HepG2 (cell line): ENCODE results near the gene MDM4. TPM values are rescaled to one million over a fixed set of nuclear protein-coding genes. Genes with fewer than 3 reads are reported as not detected.

ENCODE experiments used
- CAMTA2 ChIP-seq: sonication (generic); formaldehyde crosslinking; IDR thresholded peaks from 2 replicates; pipeline ENCODE4 v1.4.0; 2020; ENCODE audit warnings: mild to moderate bottlenecking, missing genetic modification reagents, borderline replicate concordance
- EEA1 ChIP-seq: sonication (generic); formaldehyde crosslinking; IDR thresholded peaks from 2 replicates; pipeline ENCODE4 v1.5.1; 2020; ENCODE audit warnings: mild to moderate bottlenecking, missing genetic modification reagents, borderline replicate concordance
- ETV5 ChIP-seq: IDR thresholded peaks from 2 replicates; pipeline ENCODE4 v1.6.1; 2018; ENCODE audit warnings: missing biosample characterization, missing genetic modification reagents, inconsistent platforms, borderline replicate concordance
- NR2F6 ChIP-seq, 2 experiments: IDR thresholded peaks; 2 replicates each; pipeline ENCODE4 v1.6.1; 2016; ENCODE audit warnings: antibody characterized with exemption in 1 of 2, mild to moderate bottlenecking in 1 of 2
- RBAK ChIP-seq: sonication (generic); formaldehyde crosslinking; IDR thresholded peaks from 2 replicates; pipeline ENCODE4 v1.5.1; 2020; ENCODE audit warnings: mild to moderate bottlenecking, missing genetic modification reagents
- REXO4 ChIP-seq: sonication (generic); formaldehyde crosslinking; IDR thresholded peaks from 2 replicates; pipeline ENCODE4 v1.8.0; 2022; ENCODE audit warnings: missing genetic modification reagents, mild to moderate bottlenecking, borderline replicate concordance
- SRSF9 ChIP-seq: fragments of 200-400 bp; formaldehyde crosslinking; IDR thresholded peaks from 2 replicates; pipeline ENCODE4 v1.6.1; 2018; ENCODE audit warnings: borderline replicate concordance, mild to moderate bottlenecking, low read depth, low read length; ENCODE audit not compliant: insufficient read depth, poor library complexity, severe bottlenecking
- TGIF2 ChIP-seq: IDR thresholded peaks from 2 replicates; pipeline ENCODE4 v1.6.1; 2016; ENCODE audit warnings: control low read depth, missing compliant biosample characterization
- ZNF281 ChIP-seq: sonication (generic); formaldehyde crosslinking; IDR thresholded peaks from 2 replicates; pipeline ENCODE4 v1.4.0; 2020; ENCODE audit warnings: missing genetic modification reagents, borderline replicate concordance
- ZNF362 ChIP-seq: sonication (generic); formaldehyde crosslinking; IDR thresholded peaks from 2 replicates; pipeline ENCODE4 v1.4.0; 2020; ENCODE audit warnings: missing genetic modification reagents, mild to moderate bottlenecking, borderline replicate concordance
- ZNF687 ChIP-seq: sonication (generic); formaldehyde crosslinking; IDR thresholded peaks from 2 replicates; pipeline ENCODE4 v1.5.1; 2020; ENCODE audit warnings: mild to moderate bottlenecking, missing genetic modification reagents, moderate library complexity
- ZSCAN22 ChIP-seq: sonication (generic); formaldehyde crosslinking; IDR thresholded peaks from 2 replicates; pipeline ENCODE4 v1.4.0; 2020; ENCODE audit warnings: mild to moderate bottlenecking, missing genetic modification reagents
- polyA plus RNA-seq, 8 experiments: library from polyadenylated mRNA; depleted of rRNA in 3 of 8; stranded (reverse) in 7 of 8; unstranded in 1 of 8; fragments of >200 nt; fragmentation: Illumina TruSeq in 4 of 8; extraction: Trizol in 4 of 8; gene quantifications; 2 replicates each; pipeline versions ENCODE4 v1.2.1 to v1.2.3, GENCODE V29; 2011 to 2016; ENCODE audit warnings: low read depth in 4 of 8, missing spikeins in 1 of 8, mixed read lengths in 1 of 8; ENCODE audit not compliant: insufficient read depth in 1 of 8
- total RNA-seq, 5 experiments: library from RNA; depleted of rRNA; stranded (reverse); fragments of >200 nt; fragmentation: Illumina TruSeq; extraction: Trizol; gene quantifications; 2 replicates each; pipeline ENCODE4 v1.2.3, GENCODE V29; 2016; ENCODE audit warnings: low read depth in 1 of 5

The MDM4 gene
- total and polyA plus RNA-seq, 2 of the 13 experiments (the other 11 are each of a cell fraction or from before 2014, with no cell fraction given): 14.9 to 19.0 TPM

- peak; percentile 61 for TF ChIP-seq ZNF281 (CRISPR knock-in tag)
- TF ChIP-seq TGIF2 (CRISPR knock-in tag): 0 out of 2 replicates have a peak, but pooled peaks have one; percentile 12
- 0 out of 2 replicates have a peak, but pooled peaks have one; percentile 28 for TF ChIP-seq REXO4 (CRISPR knock-in tag)
- no peak for TF ChIP-seq ZSCAN22 (CRISPR knock-in tag)
- no peak for TF ChIP-seq RBAK (CRISPR knock-in tag)
- no peak for TF ChIP-seq SRSF9
- TF ChIP-seq CAMTA2: no peak; the same call in 1 of the 2 replicates
- TF ChIP-seq ETV5 (CRISPR knock-in tag): 0 out of 2 replicates have a peak, but pooled peaks have one; percentile 11
- no peak for TF ChIP-seq EEA1
- TF ChIP-seq ZNF687 (CRISPR knock-in tag): no peak
- TF ChIP-seq NR2F6 (IDR thresholded peaks at IDR 0.05): 0 out of 2 replicates have a peak, but pooled peaks have one; percentile 13
- no peak for TF ChIP-seq NR2F6 (CRISPR knock-in tag; IDR thresholded peaks at IDR 0.05)
- peak; percentile 80 for TF ChIP-seq ZNF362 (CRISPR knock-in tag)
These were observed 22.3 kb upstream of the MDM4 start (continued) for GRCh38 chr1:204493984-204494280.
